HG03060 (cell line): Measurements from ENCODE around the gene MFGE8.
"Not testable (repeated sequence)": the region's sequence is repeated elsewhere in the genome, so short reads cannot be mapped to it uniquely, and the experiment has no call there.

Source experiments
- ATAC-seq: cut with Tn5 transposase; IDR thresholded peaks from one replicate; pipeline ENCODE4 v1.9.1; 2021; ENCODE audit warnings: low read depth, moderate number of reproducible peaks; ENCODE audit not compliant: unreplicated experiment

Gene MFGE8, protein sequence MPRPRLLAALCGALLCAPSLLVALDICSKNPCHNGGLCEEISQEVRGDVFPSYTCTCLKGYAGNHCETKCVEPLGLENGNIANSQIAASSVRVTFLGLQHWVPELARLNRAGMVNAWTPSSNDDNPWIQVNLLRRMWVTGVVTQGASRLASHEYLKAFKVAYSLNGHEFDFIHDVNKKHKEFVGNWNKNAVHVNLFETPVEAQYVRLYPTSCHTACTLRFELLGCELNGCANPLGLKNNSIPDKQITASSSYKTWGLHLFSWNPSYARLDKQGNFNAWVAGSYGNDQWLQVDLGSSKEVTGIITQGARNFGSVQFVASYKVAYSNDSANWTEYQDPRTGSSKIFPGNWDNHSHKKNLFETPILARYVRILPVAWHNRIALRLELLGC

DNA sequence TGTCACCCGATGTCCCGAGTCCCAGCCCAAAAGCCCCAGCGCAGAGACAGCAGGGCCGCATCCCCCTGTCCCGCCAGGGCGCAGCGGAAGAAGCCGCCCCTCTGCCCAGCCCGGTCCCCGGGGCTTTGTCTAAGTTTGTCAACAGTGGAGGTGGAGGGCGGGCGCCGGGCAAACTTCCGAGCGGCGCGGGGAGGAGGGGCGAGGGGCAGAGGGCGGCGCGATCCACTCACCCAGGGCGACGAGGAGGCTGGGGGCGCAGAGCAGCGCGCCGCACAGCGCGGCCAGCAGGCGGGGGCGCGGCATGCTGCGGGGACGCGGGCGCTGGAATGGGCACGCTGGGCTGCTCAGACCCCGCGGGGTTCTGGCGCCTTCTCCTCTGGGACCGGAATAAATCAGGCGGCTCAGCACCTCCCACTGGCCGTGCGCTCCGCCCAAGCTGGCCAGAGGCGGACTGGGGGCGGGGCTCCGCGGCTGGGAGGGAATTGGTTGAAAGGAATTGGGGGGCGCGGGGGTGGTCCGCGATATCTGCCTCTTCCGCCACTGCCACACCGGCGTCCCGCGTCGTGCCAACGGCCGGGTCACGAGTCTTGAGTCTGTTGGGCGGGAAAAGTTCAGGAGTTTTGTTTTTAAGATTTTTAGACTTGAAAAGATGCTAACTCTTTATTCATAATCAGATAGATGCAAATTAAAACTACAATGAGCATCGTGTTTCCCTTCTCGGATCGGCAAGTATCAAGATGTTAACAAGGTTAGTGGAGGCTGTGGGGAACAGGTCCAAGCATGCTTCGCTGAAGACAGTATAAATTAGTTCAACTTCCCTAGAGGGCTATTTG is at the start of gene MFGE8:
TSS of gene MFGE8 (minus strand) at position 363 of the 833 bp plus-strand sequence. CDS start at position 303, 60 bp downstream.
- ATAC-seq, result peak; percentile 43

GRCh38 chr15:88959445-88959844 is 46.3 kb upstream of the MFGE8 start:
- ATAC-seq, result no peak

DNA sequence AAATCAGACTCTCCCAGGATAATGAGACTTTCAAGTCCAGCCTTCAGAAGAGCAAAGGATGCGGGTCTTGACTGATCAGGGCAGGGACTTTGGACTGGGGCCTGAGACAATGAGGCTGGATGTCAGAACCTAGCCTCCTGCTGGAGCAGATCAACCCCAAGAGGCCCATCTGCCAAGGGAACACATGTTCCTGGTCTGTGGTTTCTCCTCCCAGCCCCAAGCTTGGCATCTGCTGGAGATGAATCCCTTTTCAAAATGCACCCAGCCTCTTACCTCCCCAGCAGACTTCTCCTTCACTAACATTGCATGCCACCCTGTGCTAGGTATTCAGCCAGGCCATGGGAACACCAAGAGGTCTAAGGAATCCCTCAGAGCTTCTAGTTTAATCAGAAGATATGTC is 43.7 kb upstream of the MFGE8 start:
- no peak for ATAC-seq

- ATAC-seq, result no peak
Measured at GRCh38 chr15:88956263-88956662, 43.1 kb upstream of the MFGE8 start.

GRCh38 chr15:88954431-88955277 is 41.5 kb upstream of the MFGE8 start:
- no peak for ATAC-seq

DNA sequence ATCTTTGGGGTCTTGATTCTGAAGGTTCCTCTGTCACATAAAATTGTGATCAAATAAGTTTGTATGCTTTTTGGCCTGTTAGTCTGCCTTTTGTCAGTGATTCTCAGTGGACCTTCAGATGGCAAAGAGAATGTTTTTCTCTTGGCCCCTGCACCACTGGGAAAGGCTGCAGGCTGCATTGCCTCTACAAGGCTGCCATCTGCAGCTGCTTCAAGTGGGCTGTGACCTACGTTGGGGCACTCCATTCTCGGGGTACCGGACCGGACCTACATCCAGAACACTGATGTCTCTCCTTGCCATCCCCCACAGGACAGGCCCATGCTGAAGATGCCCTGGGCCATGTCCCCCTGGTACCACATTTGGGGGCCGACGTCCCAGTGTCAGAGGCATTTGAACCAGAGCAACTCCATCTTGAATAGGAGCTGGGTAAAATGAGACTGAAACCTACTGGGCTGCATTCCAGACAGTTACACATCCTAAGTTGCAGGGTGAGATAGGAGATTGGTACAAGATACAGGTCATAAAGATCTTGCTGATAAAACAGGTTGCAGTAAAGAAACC is 37.5 kb upstream of the MFGE8 start:
- ATAC-seq, result no peak

DNA sequence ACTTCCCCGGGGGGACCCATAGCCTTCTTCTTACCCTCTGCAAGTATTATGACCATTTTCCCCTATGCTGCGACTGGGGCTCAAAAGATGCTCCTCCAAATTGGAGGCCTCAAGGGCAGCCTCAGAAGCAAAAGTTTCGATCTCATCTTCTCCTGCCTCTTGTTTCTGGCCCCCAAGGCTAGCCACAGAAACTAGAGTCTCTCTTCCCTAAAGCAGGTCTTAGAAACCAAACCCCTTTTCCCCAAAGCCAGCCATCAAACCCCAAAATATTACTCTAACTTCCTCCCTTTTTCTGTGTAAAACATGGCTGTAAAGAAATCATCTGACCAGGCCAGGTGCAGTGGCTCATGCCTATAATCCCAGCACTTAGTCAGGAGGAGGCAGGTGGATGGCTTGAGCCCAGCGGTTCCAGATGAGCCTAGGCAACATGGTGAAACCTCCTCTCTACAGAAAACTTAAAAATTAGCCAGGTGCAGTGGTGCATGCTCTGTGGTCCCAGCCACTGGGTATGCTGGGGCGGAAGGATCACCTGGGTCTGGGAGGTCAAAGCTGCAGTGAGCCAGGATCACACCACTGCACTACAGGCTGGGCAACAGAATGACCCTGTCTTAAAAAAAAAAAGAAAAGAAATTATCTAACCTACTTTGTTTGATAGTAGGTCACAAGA is 36.7 kb upstream of the MFGE8 start:
- peak; percentile 53 for ATAC-seq

GRCh38 chr15:88940110-88940675 is 27.0 kb upstream of the MFGE8 start:
- no peak for ATAC-seq

GRCh38 chr15:88939486-88939806 is 26.3 kb upstream of the MFGE8 start:
- no peak for ATAC-seq

GRCh38 chr15:88938802-88939485 is 25.8 kb upstream of the MFGE8 start:
- no peak for ATAC-seq

- ATAC-seq, result not testable (repeated sequence)
Measured at GRCh38 chr15:88934449-88934848, 21.3 kb upstream of the MFGE8 start.

- ATAC-seq, result no peak
Measured at GRCh38 chr15:88932875-88933330, 19.7 kb upstream of the MFGE8 start.

- ATAC-seq, result no peak
Measured at GRCh38 chr15:88932271-88932874, 19.2 kb upstream of the MFGE8 start.

GRCh38 chr15:88930579-88930978 is 17.4 kb upstream of the MFGE8 start:
- ATAC-seq, result no peak

DNA sequence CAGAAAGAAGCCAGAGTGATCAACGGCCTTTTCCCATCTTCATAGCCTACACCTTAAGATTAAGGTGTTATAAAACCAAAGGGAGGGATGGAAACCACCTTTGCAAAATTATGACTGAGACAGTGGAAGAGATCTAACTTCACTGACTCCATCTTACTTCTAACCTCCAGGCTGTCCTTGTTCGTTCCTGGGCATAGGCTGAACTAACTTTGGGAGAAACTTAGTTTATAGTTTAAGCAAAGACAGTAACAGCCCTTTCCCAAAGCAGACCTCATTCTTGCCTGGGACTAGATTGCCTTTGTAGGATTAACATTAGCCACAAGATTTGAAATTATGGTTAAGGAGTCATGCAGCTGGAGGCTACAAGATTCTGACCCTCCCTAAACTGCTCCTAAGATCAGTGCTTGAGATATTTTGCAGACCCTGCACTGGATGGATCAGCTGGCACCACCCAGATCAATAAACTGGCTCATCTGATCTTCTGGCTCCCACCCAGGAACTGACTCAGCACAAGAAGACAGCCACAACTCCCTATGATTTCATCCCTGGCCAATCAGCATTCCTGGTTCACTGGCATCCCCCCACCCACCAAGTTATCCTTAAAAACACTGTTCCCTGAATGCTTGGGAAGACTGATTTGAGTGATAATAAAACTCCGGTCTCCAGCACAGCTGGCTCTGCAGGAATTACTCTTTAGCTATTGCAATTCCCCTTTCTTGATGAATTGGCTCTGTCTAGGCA is 16.3 kb upstream of the MFGE8 start:
- not testable (repeated sequence) for ATAC-seq

- not testable (repeated sequence) for ATAC-seq
Measured at GRCh38 chr15:88928192-88928591, 15.0 kb upstream of the MFGE8 start.

DNA sequence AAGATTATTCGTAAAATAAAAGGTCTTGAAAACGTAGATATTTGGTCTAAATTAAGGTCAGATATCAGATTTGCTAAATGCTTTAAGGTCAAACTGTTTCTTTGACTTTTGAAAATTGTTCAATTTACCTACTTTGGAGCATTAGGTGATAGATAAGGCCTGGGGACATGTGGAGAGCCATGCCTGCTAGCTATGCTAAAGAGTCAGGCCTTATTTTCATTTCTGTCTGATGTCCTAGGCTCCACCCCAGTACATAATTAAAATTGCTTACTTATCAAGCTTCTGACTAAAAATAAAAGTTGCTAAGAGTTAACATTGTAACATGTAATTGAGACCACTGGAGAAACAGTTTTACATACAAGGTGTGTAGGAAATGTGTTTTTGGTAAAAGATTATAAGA is 12.5 kb upstream of the MFGE8 start:
- ATAC-seq, result not testable (repeated sequence)

DNA sequence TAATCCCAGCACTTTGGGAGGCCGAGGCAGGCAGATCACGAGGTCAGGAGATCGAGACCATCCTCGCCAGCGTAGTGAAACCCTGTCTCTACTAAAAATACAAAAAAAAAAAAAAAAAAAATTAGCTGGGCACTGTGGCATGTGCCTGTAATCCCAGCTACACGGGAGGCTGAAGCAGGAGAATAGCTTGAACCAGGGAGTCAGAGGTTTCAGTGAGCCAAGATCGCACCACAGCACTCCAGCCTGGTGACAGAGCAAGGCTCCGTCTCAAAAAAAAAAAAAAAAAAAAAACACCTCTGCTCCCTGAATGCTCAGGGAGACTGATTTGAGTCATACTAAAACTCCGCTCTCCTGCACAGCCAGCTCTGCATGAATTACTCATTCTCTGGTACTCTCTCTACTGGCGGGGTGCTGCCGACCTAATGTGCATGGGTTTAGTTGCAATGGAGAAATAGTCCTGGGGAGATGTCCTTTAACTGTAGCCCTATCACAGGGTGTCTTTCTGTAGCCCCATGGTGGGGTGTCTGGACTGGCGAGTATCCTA is 7.8 kb upstream of the MFGE8 start:
- ATAC-seq, result peak; percentile 69
